Measurements from ENCODE around the gene ZMYND15. TPM values are rescaled to one million over a fixed set of nuclear protein-coding genes. Genes with fewer than 3 reads are reported as not detected.
A peak's percentile ranks its signal among the peaks of the same experiment; 100 is the strongest.

ZMYND15 gene
- total and polyA plus RNA-seq, 2 of the 13 experiments (the other 11 are each of a cell fraction or from before 2014, with no cell fraction given), result 0.24 to 2.7 TPM

DNA sequence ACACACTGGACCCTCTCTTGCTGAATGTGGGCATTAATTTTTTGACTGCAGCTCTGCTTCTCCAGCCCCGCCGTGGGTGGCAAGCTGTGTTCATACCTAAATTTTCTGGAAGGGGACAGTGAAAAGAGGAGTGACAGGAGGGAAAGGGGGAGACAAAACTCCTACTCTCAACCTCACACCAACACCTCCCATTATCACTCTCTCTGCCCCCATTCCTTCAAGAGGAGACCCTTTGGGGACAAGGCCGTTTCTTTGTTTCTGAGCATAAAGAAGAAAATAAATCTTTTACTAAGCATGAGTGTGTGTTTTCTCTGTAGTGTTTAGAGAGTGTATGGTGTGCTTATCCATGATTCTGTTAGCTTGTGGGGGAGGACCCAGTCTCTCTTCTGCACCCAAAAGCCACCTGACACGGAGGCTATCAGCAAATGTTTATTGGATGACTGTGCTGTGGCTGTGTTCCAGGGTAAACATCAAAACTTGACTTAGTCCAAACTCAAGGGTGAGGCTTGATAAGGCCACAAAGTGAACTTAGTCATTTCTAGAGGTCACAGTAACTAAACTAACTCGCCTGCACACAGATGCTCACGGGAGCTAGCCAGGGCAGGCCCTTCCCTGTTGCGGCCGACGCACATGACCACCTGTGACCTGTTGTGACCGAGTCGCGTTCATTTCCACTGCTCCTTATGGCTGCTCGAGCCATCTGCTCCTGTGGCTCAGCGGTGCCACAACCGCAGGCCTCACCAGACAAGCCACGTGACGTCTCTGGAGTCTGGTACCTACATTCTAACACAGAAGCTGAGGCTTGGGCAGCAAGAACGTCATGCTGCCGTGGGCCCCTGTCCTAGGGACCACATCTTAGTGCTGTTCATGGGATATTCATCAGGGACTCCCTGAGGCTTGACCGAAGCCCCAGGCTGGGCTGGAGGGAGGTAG, 18.2 kb upstream of the ZMYND15 start (continued):
- TF ChIP-seq, protein P1, sequence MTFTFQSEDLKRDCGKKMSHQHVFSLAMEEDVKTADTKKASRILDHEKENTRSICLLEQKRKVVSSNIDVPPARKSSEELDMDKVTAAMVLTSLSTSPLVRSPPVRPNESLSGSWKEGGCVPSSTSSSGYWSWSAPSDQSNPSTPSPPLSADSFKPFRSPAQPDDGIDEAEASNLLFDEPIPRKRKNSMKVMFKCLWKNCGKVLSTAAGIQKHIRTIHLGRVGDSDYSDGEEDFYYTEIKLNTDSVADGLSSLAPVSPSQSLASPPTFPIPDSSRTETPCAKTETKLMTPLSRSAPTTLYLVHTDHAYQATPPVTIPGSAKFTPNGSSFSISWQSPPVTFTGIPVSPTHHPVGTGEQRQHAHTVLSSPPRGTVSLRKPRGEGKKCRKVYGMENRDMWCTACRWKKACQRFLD (CRISPR knock-in tag; IDR thresholded peaks at IDR 0.05; ENCODE audit: borderline replicate concordance), result no peak
- TF ChIP-seq ZNF644 (CRISPR knock-in tag; IDR thresholded peaks at IDR 0.05; ENCODE audit: low read depth), result no peak
- peak; percentile 31; the same call in 1 of the 2 replicates for TF ChIP-seq MEIS2 (CRISPR knock-in tag; IDR thresholded peaks at IDR 0.05)
- TF ChIP-seq ATF2 (CRISPR knock-in tag; IDR thresholded peaks at IDR 0.05), result peak; percentile 84
- no peak for TF ChIP-seq SOX6 (IDR thresholded peaks at IDR 0.05)
- TF ChIP-seq SOX6 (CRISPR knock-in tag; IDR thresholded peaks at IDR 0.05), result peak; percentile 84
- TF ChIP-seq ZNF367 (CRISPR knock-in tag; IDR thresholded peaks at IDR 0.05; ENCODE audit: borderline replicate concordance), result no peak
- TF ChIP-seq, protein P2, sequence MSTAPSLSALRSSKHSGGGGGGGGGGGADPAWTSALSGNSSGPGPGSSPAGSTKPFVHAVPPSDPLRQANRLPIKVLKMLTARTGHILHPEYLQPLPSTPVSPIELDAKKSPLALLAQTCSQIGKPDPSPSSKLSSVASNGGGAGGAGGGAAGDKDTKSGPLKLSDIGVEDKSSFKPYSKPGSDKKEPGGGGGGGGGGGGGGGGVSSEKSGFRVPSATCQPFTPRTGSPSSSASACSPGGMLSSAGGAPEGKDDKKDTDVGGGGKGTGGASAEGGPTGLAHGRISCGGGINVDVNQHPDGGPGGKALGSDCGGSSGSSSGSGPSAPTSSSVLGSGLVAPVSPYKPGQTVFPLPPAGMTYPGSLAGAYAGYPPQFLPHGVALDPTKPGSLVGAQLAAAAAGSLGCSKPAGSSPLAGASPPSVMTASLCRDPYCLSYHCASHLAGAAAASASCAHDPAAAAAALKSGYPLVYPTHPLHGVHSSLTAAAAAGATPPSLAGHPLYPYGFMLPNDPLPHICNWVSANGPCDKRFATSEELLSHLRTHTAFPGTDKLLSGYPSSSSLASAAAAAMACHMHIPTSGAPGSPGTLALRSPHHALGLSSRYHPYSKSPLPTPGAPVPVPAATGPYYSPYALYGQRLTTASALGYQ (CRISPR knock-in tag; IDR thresholded peaks at IDR 0.05), result no peak
- no peak for TF ChIP-seq SALL2 (CRISPR knock-in tag; IDR thresholded peaks at IDR 0.05)
- TF ChIP-seq KDM1A (CRISPR knock-in tag; IDR thresholded peaks at IDR 0.05), result no peak
- no peak for TF ChIP-seq HOXD1 (CRISPR knock-in tag; IDR thresholded peaks at IDR 0.05)
- no peak for TF ChIP-seq ZNF800 (CRISPR knock-in tag; IDR thresholded peaks at IDR 0.05)
- TF ChIP-seq NFE2L2 (IDR thresholded peaks at IDR 0.05; ENCODE audit: low read length), result no peak
- TF ChIP-seq HNRNPK (IDR thresholded peaks at IDR 0.05; ENCODE audit: low read depth, low read length, poor library complexity, severe bottlenecking), result no peak
- TF ChIP-seq ELK4 (CRISPR knock-in tag; IDR thresholded peaks at IDR 0.05; ENCODE audit: borderline replicate concordance), result no peak
- TF ChIP-seq ZNF749 (CRISPR knock-in tag; IDR thresholded peaks at IDR 0.05; ENCODE audit: borderline replicate concordance), result no peak
- no peak for TF ChIP-seq MAF1 (CRISPR knock-in tag; IDR thresholded peaks at IDR 0.05; ENCODE audit: borderline replicate concordance)
- no peak for TF ChIP-seq ZSCAN20 (CRISPR knock-in tag; IDR thresholded peaks at IDR 0.05; ENCODE audit: borderline replicate concordance)
- TF ChIP-seq SKIL (CRISPR knock-in tag; IDR thresholded peaks at IDR 0.05; ENCODE audit: borderline replicate concordance), result no peak
